GM18861 (cell line): ENCODE results near the gene RABAC1.
A peak's percentile ranks its signal among the peaks of the same experiment; 100 is the strongest.
"Not testable (repeated sequence)": the region's sequence is repeated elsewhere in the genome, so short reads cannot be mapped to it uniquely, and the experiment has no call there.

Experiments used
- ATAC-seq: cut with Tn5 transposase; IDR thresholded peaks from one replicate; pipeline ENCODE4 v1.9.1; 2021; ENCODE audit not compliant: unreplicated experiment

The RABAC1 gene

DNA sequence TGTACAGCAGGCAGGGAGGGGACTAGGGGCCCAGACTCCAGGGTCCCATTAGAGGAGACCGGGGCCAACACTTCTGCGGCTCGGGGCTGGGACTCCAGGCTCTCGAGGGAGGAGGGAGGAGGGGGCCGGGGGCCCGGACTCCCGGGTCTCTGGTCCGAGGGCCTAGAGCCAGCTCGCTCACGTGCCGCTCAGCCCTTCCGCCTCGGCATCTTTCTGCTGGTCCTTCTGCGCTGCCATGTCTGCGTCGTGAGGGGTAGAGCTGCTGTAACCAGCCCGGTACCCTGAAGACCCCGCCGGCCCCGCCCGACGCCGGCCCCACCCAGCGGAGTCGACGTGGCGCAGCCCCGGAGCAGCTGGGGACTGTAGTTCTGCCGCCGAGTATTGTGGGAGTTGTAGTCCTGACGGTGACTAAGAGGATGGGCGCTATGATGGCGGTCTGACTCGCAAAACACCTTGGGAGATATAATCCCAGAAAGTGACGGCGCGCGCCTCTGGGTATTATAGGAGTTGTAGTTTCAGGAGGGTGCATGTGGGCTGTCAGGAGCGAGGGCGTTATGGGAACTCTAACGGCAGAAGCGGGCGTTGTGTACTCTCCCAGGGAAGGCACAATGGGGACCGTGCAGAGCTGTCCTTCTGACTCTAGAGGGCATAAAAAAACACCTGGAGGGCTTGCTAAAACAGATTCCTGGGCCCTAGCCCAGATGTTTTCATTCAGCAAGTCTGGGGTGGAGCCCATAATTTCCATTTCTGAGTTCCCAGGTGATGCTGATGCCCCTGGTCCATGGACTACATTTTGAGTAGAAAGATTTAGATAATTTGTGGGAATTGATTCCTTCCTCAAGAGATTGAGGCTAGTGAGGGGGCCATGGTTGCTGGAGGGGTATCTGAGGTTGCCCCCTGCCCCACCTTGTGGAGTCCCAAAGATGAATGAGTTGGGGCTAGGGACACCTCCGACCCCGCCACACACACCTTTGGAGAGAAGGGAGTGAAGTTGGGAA is at the start of gene RABAC1:
Gene RABAC1, minus strand, starts transcription at position 266 of the 998 bp plus-strand sequence. Its CDS starts 29 bp downstream, at position 237.
- peak; percentile 87 for ATAC-seq

DNA sequence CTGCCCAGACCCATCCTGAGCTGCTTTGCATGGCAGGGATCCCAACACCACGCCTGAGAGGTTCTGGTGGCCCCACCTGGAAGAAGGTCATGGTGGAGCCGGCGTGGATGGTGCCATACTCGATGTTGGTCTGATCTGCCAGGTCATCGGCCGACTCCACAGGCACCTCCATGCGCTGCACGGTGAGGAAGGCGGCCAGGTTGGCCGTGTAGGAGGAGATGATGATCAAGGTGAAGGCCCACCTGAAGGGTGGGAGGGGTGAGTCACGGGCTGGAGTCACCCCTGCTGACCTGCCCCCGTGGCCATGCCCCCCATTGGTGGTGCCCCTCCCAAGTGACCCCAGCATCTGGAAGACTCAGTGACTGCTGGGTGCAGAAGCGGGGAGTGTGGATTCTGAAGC is 47.4 kb upstream of the RABAC1 start:
- ATAC-seq, result no peak

DNA sequence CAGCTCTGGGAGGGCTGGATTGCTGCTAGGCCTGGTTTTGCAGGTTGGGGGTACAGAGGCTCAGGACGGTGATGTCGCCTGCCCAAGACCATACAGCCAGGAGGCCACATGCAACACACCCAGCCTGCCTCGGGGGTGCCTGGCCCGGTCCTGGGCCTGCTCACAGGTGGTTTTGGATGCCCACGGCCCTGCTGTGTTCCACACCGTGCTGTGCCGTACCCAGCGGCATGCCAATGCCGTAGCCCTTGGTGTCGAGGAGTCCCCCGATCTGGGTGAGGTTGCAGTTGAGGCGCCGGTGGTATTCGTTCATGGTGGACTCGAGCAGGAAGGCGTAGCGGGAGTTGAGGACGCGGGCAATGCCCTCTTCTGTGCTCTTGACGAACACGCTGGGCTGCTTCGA is 46.4 kb upstream of the RABAC1 start:
- no peak for ATAC-seq

GRCh38 chr19:42003506-42004294 is 44.6 kb upstream of the RABAC1 start:
- ATAC-seq, result no peak

- no peak for ATAC-seq
These were observed 40.7 kb upstream of the RABAC1 start for GRCh38 chr19:41999878-42000208.

DNA sequence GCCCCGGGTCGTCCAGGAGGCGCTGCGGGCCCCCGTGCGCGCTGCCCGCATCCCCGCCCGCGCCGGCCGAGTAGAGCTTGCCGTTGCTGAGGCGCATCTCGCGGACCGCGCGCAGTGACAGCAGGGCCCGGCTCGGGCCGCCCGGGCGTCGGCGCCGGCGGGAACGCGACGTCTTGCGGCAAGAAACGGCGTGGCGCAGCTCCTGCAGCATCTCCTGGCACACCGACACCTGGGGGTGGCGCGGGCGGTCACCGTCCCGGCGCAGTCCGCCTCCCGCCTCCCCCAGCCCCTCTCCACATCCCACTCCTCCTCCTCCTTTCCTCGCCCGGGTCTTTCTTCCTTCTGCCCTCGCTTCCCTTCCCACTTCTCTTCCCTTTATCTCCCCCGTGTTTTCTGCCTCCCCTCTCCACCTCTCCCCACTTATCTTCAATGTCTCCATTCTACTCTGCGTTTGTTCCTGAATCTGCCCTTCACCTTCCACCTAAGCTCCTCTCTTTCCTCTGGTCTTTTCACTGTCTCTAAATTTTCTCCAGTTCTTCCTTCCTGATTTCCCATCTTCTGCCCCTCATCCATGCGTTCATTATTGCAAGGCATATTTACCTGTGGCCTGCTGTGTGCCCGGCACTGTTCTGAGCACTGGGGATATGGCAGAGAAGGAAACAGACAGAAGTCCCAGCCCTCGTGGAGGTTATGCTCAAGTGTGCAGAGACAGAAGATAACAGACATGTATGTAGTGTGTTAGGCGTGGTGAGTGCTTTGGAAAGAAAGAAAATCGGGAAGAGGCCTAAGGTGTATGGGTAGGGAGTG is 40.2 kb upstream of the RABAC1 start:
- no peak for ATAC-seq

GRCh38 chr19:41998246-41999020 is 39.3 kb upstream of the RABAC1 start:
- no peak for ATAC-seq

DNA sequence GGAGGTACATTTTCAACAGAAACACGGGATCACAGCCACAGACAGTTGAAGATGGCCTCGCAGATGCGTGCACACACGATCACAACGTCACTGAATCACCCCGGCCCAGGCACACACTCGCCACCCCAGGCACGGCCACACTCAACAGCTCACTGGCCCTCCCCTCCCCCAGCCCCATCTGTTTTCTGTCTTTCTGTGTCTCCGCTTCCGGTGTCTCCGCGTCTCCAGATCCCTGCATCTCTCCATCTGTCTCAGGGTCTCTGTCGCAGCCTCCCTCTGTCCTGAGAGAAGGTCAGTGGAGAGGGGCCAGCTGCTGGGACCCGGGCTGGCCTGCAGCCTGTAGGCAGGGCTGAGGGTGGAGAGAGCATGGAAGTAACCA is 38.7 kb upstream of the RABAC1 start:
- ATAC-seq, result no peak

GRCh38 chr19:41997121-41997850 is 38.2 kb upstream of the RABAC1 start:
- no peak for ATAC-seq

- no peak for ATAC-seq
These were observed 37.1 kb upstream of the RABAC1 start for GRCh38 chr19:41995959-41996797.

DNA sequence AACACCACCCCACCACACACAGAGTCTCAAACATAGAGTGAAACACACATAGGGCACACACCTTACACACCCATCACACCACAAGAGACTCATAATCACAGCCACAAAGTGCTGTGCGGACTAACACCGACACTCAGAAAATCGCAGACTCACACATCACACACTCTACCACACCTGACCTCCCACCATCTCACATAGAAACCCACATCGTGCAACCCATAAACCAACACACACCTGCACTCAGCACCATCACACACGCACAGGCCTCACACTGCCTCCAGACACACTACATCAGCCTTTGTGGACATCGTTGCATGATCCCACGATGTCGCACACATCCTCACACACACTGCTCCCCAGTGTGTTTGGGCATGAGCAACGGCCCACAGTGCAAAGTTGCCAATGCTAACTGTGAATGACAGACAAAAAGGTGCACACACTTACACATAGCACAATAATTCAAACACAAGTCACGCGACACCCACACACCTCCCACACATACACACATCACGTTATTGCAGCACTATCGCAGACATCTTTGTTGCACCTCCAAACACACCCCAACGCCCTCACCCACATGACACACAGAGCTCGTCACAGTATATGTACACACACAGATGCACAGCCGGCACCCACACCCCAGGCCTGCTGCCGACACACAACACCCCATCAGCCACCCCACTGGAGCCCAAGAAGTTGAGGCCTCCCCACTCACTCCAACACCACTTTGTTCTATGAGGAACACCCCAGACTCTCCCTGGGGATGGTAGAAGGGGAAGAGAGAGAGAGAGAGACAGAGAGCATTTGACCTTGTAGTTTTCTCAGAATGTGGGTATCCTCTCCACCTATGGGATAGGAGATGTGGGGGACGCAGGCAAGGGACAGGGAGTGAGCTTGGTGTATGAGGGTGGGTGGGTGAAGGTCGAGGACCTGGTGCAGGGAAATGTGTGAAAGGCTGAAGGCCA is 36.2 kb upstream of the RABAC1 start:
- no peak for ATAC-seq

DNA sequence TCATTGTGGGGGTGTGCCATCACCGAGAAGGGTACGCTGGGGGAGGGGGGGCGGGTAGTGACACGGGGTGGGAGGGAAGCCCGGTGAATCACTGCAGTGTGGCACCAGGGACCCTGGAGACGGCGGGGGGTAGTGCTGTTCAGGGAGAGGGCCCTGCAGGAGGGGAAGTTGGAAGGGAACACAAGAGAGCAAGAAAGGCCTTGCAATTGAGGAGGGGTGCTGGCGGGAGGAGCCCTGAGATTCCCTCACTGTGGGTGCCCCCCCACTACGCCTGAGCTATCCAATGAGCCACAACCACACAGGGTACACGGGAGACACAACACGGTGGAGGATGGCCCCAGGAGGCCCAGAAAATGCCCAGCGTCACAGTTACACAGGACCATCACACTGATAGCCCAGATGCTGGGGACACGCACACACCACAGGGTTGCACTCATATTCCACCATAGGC is 35.4 kb upstream of the RABAC1 start:
- ATAC-seq, result no peak

- no peak for ATAC-seq
These were observed 34.7 kb upstream of the RABAC1 start, which contains the start of gene ATP1A3 for GRCh38 chr19:41993612-41994483. Gene ATP1A3, minus strand, starts transcription at chr19:41994230. Its CDS starts 154 bp downstream, at chr19:41994076.

GRCh38 chr19:41991925-41992569 is 32.9 kb upstream of the RABAC1 start:
- not testable (repeated sequence) for ATAC-seq

GRCh38 chr19:41991025-41991424 is 31.9 kb upstream of the RABAC1 start:
- ATAC-seq, result no peak

GRCh38 chr19:41990615-41991014 is 31.5 kb upstream of the RABAC1 start:
- no peak for ATAC-seq
